SIG-M5 (cell line): Measurements from ENCODE around the gene MBD2.

ENCODE experiments used
- DNase-seq: peaks from one replicate; lab custom pipeline; 2025; lab: John Stamatoyannopoulos, UW

The MBD2 gene

GRCh38 chr18:54197747-54198411 is 26.6 kb downstream of the MBD2 start:
- DNase-seq, result no peak

- DNase-seq, result no peak
These were observed 30.7 kb downstream of the MBD2 start for GRCh38 chr18:54193786-54194185.

GRCh38 chr18:54192900-54193299 is 31.6 kb downstream of the MBD2 start:
- DNase-seq, result no peak

GRCh38 chr18:54192415-54192814 is 32.1 kb downstream of the MBD2 start:
- no peak for DNase-seq

- DNase-seq, result no peak
These were observed 33.1 kb downstream of the MBD2 start for GRCh38 chr18:54191352-54191751.

GRCh38 chr18:54187372-54187771 is 37.1 kb downstream of the MBD2 start:
- no peak for DNase-seq

GRCh38 chr18:54184836-54185235 is 39.6 kb downstream of the MBD2 start:
- DNase-seq, result no peak

GRCh38 chr18:54183390-54183789 is 41.1 kb downstream of the MBD2 start:
- no peak for DNase-seq

GRCh38 chr18:54181856-54182602 is 42.4 kb downstream of the MBD2 start:
- no peak for DNase-seq

GRCh38 chr18:54173980-54174630 is 50.4 kb downstream of the MBD2 start:
- no peak for DNase-seq

GRCh38 chr18:54173250-54173649 is 51.2 kb downstream of the MBD2 start:
- DNase-seq, result no peak

- no peak for DNase-seq
These were observed 54.8 kb downstream of the MBD2 start for GRCh38 chr18:54169431-54170403.

- DNase-seq, result no peak
These were observed 59.0 kb downstream of the MBD2 start for GRCh38 chr18:54165450-54165849.

GRCh38 chr18:54163453-54163852 is 61.0 kb downstream of the MBD2 start:
- no peak for DNase-seq

GRCh38 chr18:54162431-54162830 is 62.0 kb downstream of the MBD2 start:
- DNase-seq, result no peak

- DNase-seq, result no peak
These were observed 63.2 kb downstream of the MBD2 start for GRCh38 chr18:54161267-54161666.

- DNase-seq, result no peak
These were observed 64.6 kb downstream of the MBD2 start for GRCh38 chr18:54159906-54160305.

GRCh38 chr18:54157646-54158385 is 66.7 kb downstream of the MBD2 start:
- no peak for DNase-seq

GRCh38 chr18:54155412-54155811 is 69.1 kb downstream of the MBD2 start:
- DNase-seq, result no peak

GRCh38 chr18:54154231-54154630 is 70.2 kb downstream of the MBD2 start:
- DNase-seq, result no peak

GRCh38 chr18:54151376-54151775 is 73.1 kb downstream of the MBD2 start:
- no peak for DNase-seq
